Measurements from ENCODE around the gene APOO.

GRCh38 chrX:23907111-23907497 lies 634 bp downstream of the APOO start:
- TF ChIP-seq CTCF (IDR thresholded peaks at IDR 0.05) (no peak), POLR2A (IDR thresholded peaks at IDR 0.05) (no peak)

Data from uterus (tissue), 2 donors.